NCI-H2107 (cell line): ENCODE data around the gene ISCU.

Experiments used
- DNase-seq: peaks from one replicate; lab custom pipeline; 2025; lab: John Stamatoyannopoulos, UW

The ISCU gene

DNA sequence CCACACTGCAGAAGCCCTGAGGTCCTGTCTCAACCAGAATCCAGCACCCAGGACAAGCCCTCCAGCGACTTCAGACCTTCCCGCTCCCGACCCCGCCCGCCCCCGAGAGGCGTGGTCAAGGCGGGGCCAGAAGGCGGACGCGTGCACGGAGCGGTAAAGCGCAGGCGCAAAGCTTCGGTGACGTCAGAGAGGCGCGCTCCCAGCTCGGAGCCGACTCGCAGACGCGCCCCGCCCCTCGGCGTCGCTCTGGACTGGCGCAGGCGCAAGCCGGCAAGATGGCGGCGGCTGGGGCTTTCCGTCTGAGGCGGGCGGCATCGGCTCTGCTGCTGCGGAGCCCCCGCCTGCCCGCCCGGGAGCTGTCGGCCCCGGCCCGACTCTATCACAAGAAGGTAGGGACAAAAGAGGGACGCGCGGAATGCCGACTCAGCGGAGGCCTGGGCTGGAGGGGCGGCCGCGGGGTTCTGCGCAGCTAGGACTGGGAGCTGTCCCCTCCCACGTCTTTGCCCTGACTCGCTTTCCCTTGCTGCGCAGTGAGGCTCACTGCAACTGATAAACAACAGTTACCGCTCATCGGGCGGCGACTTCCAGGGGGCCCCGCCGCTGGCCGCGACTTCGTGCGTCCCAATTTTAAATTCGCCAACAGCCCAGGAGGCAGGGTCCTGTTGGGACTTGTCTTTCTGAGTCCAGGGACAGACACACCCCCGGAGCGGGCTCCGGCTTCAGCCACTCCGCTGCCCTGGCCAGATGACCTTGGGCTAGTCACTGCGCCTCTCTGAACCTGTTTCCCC is at the start of gene ISCU:
Gene ISCU (plus strand): TSS at position 249 of the 788 bp plus-strand sequence. CDS start 27 bp downstream, at position 276.
- peak; percentile 99 for DNase-seq

DNA sequence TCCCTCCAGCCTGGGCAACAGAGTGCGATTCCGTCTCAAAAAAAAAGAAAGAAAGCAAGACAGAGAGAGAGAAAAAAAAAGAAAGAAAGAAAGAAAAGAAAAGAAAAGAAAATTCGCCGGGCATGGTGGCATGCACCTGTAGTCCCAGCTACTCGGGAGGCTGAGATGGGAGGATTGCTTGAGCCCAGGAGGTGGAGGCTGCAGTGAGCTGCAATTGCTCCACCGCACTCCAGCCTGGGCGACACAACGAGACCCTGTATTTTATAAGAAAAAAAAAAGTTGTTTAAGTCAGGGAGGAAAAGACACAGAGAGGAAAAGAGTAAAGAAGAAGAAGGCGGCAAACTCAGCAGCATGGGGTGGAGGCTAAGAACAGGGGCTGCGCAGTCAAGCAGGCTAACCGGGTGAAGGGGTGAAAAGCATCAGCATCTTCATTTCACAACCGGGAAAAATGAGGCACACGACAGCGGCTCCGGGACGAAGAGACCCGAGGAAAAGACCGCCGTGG is 47.9 kb upstream of the ISCU start:
- no peak for DNase-seq

DNA sequence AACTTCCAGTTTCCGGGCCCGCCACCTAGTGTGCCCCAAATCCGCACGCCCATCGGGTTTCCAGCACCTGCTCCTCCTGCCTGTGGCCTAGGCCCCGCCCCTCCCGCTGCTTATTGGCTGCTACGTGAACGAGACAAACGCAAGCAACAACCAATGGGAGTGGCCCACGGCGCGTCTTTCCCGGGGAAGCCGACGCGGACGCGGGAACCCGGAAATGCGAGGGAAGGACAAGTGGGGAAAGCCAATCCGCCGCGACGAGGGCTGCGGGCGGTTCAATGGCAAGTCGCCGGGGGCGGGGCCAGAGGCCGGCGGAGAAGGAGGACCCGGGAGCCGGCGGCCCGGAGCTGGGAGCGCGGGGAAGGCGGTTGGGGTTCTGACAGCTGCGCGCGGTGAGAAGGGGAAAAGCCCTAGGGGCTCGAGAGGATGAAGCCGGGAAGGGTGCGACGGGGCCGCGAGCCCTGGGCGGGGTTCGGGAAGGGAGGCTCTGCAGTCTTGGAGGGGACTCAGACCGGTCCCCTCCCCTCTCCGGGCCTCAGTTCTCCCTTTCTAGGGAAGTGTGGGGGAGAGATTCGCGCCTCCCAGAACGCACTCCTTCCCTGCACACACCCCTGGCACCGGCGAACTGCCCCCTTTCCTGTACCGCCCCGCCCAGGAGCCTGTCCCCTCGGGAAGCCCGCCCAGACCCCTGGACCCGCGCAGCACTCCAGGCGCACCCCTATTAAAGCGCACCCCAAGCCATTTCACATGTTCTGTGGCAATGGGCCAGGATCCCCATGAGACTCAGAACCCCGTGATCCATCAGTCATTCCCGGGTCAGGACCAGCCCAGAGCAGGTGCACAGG is 47.2 kb upstream of the ISCU start, which contains the start of gene FICD:
Gene FICD (plus strand): TSS at position 305 of the 842 bp plus-strand sequence. CDS start 1,696 bp downstream, outside the sequence.
- peak; percentile 97 for DNase-seq

DNA sequence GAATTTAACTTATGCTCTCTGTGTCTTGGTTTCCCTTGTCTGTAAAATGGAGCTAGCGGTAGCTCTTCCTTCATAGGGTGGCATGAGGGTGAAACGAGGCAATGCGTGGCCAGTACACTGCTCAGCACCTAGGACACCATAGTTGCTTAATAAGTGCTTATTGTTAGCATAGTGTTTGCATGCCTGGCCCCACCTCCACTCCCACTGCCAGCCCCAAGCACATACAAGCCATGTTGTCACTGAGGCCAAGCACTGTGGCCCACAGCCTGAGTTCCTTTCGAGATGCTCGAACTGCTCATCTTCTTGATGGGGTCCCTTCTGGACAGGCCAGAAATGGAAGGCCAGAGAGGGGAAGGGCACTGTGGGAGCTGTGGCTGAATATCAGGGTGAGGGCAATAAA is 46.5 kb upstream of the ISCU start:
- no peak for DNase-seq

DNA sequence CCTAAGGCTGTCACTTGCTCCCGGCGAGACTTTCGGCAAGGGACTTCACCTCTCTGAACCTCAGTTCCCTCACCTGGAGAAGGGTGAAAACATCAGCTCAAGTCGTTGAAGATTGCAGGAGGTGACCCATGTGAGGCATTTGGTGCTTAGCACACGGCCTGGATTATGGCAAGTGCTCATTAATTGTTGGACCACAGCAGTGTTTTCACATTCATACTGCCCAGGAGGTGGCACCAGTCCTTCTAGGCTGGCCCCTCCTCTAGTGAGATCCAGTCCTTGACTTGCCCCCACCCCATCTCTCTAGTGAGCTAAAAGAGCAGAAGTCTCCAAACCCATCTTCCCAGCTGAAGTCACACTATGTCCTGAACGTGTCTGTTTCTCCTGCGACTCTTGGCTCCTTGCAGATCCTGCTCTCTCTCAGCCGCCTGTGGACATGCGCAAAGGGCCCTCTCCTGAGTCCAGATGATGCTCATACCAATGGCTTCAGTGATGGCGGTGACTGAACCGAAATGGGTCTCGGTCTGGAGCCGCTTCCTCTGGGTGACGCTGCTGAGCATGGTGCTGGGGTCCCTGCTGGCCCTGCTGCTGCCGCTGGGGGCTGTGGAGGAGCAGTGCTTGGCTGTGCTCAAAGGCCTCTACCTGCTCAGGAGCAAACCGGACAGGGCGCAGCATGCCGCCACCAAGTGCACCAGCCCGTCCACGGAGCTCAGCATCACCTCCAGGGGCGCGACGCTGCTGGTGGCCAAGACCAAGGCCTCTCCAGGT is 45.7 kb upstream of the ISCU start:
- DNase-seq: no peak

DNA sequence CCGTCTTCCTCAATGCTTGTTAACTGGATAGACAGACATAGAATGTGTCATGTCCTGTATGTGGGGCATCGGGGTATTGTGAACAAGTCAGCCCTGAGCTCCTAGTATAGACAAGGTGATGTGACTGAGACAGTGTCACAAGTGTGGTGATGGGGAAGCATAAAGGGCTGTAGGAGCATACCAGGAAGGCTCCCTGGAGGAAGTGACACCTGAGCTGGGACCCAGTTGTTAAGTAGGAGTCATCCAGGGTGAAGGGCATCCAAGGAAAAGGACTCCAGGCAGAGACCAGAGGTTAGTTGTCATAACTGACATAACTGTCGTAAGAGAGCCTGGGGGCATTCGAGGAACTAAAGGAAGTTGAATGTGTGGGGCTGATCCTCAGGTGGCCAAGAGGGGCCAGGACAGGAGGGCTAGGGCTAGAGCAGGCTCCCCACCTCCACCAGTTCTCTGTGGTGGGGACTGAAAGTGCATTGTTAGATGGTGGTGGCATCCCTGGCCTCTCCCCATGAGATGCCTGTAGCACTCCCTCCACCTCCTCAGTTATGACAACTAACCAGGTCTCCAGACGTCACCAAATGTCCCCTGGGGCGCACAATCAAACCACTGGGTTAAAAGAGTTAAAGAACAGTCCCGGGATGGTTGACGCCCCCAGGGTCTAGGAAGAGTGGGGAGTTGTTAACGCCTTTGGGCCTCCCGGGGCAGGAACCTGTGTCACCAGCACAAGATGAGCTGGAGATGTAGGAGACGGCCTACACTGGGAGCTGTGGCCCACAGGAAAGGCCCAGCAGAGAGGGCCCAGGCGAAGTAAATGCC is 44.9 kb upstream of the ISCU start:
- DNase-seq: no peak

DNA sequence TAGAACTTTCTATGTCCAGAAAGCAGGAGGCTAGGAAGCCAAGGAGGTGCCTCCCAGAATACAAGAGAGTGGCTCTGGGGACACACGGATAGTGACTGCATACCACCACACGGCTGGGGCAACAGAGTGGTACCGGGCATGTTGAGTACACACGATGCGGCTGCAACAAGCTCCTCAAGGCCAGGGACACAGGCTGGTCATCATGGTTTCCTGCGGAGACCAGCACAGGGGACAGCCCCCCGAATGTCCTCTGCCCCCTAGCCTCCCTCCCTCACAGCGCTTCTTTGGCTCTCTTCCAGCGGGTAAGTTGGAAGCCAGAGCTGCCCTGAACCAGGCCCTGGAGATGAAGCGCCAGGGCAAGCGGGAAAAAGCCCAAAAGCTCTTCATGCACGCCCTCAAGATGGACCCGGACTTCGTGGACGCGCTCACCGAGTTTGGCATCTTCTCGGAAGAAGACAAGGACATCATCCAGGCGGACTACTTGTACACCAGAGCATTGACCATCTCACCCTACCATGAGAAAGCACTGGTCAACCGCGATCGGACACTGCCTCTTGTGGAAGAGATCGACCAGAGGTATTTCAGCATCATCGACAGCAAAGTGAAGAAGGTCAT is 44.2 kb upstream of the ISCU start:
- no peak for DNase-seq

DNA sequence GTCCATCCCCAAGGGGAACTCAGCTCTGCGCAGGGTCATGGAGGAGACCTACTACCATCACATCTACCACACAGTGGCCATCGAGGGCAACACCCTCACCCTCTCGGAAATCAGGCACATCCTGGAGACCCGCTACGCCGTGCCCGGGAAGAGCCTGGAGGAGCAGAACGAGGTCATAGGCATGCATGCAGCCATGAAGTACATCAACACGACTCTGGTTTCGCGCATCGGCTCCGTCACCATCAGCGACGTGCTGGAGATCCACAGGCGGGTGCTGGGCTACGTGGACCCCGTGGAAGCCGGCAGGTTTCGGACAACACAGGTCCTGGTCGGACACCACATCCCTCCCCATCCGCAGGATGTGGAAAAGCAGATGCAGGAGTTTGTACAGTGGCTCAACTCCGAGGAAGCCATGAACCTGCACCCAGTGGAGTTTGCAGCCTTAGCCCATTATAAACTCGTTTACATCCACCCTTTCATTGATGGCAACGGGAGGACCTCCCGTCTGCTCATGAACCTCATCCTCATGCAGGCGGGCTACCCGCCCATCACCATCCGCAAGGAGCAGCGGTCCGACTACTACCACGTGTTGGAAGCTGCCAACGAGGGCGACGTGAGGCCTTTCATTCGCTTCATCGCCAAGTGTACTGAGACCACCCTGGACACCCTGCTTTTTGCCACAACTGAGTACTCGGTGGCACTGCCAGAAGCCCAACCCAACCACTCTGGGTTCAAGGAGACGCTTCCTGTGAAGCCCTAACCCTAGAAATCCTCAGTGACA is 43.5 kb upstream of the ISCU start:
- no peak for DNase-seq

DNA sequence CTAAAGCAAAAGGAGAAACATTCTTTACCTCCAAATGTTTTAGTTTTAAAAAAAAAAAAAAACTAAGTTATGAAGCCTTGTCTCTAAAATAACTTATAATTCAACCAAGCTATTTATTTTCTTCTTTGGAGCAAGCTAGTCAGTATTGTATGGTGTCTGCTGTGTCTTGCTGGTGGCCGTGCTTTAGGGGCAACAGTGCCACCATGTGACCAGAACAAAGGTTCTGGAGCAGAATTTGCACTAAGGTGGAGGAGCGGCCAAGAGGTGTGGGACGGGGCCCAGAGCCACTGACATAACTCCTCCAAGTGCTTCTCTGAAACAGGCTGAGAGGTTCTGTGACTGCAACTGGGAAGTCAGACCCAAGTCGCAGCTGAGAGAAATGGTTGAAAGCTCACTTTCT is 42.8 kb upstream of the ISCU start:
- no peak for DNase-seq

DNA sequence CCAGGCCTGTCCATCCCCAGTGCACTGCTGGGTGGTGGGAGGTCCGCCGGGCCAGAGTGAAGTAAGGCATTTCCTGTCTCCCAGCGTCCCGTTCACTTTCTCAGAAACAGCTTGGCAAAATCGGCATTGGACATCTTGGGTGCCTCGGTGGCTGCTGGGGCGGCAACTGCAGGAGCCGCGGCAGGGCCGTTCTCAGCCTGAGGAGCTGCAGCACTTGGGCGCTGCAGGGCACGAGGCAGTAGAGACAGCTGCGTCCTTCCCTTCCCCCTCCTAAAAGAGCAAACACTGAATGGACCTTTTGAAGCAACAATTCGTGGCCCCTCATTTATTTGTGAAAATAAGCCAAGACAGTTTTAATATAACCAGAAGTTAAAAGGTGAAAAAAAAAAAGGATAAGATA is 39.0 kb upstream of the ISCU start:
- no peak for DNase-seq

DNA sequence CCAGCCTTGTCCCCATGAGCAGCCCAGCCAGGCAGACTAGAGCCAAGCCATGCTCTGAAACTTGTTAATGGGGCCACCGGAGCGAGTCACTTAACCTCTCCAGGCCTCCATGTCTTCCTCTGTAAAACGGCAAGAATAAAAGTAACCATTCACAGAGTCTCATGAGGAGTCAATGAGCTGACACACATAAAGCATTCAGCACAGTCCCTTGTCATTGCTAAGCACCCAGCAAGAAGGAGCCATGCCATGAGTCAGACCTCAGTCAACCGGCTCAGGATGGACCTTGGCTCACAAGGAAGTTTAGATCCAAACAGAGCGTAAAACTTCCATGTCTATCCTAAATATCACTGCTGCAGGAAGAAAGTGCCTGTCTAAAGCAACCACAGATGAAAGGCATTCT is 36.7 kb upstream of the ISCU start:
- DNase-seq: no peak

DNA sequence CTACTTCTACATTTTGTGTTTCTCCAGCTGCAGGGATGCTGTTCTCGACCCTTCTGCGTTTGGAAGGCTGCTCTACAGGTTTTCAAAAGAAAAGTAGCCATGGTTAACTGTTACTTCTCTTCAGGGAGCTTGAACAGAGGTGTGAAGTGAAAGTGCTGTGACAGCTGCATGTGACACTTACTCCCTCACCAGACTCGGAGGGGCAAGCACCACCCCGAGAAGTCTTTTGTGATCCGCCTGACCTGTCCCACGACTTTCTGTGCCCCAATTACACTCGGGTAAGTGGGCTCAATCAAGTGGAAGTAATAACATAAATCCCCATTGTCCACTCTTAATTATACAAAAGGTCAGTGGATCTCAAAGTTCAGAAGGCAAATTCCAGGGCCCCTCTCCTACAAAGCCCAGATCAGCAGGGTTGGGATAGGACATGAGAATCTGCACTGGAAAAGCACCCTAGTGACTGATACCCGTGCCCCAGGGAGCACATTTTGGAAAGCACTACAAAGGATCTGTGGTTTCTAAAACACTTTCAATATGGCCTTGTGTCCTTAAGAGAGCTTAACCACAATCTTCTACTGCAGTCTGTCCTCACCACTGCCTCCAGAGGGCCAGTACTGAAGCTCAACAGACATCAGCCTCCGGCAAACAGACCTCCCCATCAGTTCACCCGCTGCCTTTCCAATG is 35.8 kb upstream of the ISCU start:
- DNase-seq: peak; percentile 46

DNA sequence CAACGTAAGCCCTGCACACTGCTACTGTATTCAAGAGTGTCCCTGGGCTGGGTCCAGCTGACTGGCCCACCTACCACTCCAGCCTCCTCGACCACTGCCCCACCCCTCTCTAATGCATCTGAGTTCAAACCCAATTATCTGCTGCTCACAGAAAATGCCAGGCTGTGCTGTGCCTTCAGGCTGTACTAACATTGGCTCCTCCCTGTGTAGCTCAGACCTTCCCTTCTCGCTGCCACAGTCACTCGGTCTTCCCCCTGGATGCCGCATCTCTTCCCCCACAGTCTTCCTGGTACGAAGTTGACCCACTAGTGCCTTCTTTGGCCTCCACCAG is 35.3 kb upstream of the ISCU start:
- DNase-seq: no peak

DNA sequence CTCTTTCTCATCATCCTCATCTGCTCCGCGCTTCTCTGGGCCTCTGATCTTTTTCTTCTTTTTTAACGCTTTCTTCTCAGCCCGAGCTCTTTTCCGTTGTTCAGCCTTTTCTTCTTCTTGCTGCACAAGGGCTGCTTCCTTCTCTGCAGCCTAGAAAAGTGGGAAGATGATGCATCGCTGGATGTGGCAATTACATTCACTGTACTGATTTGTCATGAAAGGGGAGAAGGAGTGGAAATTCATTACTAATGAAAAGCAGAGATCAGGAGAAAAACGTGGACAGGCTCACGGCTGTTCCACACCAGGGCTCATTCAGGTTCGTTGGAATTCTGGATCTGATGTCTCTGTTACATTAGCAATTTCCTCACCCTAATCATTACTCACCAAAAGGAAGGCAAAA is 32.2 kb upstream of the ISCU start:
- no peak for DNase-seq

DNA sequence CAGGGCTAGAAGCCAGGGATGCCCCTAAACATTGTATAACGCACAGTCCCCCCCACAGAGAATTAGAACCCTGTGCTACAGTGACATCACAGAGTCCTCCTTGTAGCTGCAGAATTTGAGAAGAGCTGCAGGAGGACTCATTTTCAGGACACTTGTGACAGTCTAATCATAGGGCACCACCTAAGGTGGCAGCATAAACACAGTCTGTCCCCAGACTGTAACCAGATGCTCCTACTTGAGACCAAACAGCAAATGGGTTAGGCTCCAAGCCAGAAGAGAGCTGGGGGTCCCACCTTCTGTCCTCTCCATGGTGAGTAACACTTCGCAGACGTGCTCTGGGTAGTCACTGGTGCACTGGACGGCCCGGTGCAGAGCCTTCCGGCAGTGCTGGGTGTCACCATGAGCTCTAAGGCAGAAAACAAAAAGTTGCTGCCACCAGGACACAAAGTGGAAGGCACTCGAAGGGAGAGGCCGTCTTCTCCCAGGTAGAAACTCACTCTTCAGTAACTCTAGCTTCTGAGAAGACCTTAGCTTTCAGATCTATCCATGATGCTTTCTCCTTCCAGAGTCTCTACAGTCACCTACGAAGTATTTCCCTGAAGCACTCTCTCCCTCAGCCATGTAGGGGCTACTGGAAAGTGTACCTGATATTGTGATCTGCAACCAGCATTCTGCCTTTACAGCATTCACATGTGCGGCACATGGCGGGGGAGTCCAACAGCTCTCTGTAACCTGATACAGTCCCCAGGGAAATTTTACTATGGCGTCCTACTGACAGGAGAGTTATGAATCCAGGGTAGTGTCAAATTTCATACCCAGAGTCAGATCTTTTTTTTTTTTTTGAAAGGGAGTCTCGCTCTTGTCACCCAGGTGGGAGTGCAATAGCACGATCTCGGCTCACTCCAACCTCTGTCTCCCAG is 30.2 kb upstream of the ISCU start:
- DNase-seq: peak; percentile 92

DNA sequence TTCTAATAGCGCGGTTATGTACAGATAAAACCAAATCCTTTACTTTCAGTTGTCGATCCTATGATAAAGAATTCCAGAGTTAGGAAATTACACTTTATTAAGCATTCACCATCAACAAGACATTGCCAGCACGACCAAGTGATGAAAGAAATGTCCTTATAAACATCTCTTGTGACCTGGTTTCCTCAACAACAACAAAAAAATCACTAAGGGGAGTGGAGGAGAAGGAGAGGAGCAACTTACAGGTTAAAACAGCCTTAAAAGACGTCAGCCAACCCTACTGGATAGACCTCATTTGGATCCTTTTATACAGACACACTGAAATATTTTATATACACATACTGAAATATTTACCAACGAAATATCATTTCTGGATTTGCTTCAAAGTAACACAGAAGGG is 24.2 kb upstream of the ISCU start:
- no peak for DNase-seq

DNA sequence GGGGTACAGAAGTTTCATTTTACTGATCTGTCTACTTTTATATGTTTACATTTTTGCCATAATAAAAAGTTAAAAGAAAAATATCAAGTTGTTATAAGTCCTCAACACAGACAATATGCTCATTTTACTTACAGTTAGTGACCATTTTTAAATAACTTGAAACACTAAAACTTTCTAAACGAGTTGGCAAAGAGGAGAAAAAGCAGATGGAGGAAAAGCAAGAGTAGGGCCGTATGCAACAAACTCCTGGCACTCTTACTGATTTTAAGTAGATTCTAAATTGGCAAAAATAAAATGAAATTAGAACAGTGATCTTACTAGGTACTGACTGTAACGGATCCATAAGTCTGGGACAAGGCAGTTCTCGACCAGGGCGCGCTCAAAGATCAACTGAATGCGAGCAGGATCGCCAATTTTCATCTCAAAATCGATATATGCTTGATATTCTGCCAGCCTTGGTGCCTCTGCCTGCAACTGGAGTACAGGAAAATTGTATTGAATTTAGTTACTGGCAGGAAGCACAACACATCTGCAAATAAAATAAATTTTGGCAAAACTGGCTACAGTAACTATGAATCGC is 23.7 kb upstream of the ISCU start:
- DNase-seq: no peak

DNA sequence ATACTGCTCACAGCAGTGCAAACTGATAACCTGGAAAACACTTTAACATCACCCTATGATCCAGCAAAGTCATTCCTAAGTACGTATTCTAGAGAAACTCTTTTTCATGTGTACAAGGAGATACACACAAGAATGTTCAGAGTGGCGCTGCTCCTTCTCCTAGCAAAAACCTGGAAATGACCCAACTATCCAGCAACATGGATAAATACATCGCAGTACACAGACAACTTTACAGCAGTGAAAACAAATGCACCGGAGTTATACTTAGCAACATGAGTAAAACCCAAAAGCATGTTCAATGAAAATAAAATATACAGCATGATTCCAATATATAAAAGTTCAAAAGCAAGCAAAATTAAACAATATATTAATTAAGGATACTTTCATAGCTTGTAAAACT is 20.1 kb upstream of the ISCU start:
- no peak for DNase-seq
